Esophagus muscularis mucosa (tissue), 4 donors: Measurements from ENCODE around the gene FAM149B1.

Source experiments
- EP300 ChIP-seq: sonication (generic); formaldehyde crosslinking; IDR thresholded peaks from one replicate; pipeline ENCODE4 v1.6.1; 2017; ENCODE audit warnings: antibody characterized with exemption
- POLR2A ChIP-seq: fragments of 450-650 bp; IDR thresholded peaks from one replicate; pipeline ENCODE4 v1.6.1; 2017; ENCODE audit warnings: antibody characterized with exemption, moderate library complexity, mild to moderate bottlenecking, low read depth
- POLR2AphosphoS5 ChIP-seq, 2 donors: sonication (generic); formaldehyde crosslinking; IDR thresholded peaks; one replicate each; pipeline ENCODE4 v1.6.1; 2017; ENCODE audit warnings: antibody characterized with exemption in 2 of 2
- TF ChIP-seq, protein P1 (sequence below), 3 experiments: fragments of 200-600 bp in 2 of 3; fragments of 450-650 bp in 1 of 3; sonication (generic) in 2 of 3; IDR thresholded peaks; one replicate each; pipeline ENCODE4 v1.5.1; 2017 to 2019; ENCODE audit warnings: antibody characterized with exemption in 3 of 3, mild to moderate bottlenecking in 2 of 3, moderate library complexity in 1 of 3

DNA sequence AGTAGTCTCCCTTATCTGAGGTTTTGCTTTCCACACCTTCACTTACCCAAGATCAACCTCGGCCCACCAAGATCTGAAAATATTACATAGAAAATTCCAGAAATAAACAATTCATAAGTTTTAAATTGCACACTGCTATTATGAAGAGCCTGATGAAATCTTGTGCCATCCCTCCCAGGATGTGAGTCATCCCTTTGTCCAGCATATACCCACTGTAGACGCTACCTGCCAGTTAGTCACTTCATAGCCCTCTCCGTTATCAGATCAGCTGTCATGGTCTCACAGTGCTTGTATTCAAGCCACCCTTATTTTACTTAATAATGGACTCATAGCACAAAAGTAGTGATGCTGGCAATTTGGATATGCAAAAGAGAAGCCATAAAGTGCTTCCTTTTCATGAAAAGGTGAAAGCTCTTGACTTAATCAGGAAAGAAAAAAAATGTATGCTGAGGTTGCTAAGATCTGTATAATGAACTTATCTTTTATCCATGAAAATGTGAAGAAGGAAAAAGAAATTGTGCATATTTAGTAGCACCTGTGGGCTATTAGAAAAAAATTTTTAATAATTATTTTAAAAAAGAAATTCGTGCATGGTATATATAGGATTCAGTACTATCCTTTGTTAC, 94.3 kb downstream of the FAM149B1 start:
- TF ChIP-seq, protein P1, sequence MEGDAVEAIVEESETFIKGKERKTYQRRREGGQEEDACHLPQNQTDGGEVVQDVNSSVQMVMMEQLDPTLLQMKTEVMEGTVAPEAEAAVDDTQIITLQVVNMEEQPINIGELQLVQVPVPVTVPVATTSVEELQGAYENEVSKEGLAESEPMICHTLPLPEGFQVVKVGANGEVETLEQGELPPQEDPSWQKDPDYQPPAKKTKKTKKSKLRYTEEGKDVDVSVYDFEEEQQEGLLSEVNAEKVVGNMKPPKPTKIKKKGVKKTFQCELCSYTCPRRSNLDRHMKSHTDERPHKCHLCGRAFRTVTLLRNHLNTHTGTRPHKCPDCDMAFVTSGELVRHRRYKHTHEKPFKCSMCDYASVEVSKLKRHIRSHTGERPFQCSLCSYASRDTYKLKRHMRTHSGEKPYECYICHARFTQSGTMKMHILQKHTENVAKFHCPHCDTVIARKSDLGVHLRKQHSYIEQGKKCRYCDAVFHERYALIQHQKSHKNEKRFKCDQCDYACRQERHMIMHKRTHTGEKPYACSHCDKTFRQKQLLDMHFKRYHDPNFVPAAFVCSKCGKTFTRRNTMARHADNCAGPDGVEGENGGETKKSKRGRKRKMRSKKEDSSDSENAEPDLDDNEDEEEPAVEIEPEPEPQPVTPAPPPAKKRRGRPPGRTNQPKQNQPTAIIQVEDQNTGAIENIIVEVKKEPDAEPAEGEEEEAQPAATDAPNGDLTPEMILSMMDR (IDR thresholded peaks at IDR 0.05) = no peak
- TF ChIP-seq POLR2A (no peak), POLR2AphosphoS5 (IDR thresholded peaks at IDR 0.05) (no peak), EP300 (no peak)
